PC-9 (cell line): ENCODE measurements around the gene CKAP2.

ENCODE experiments used
- CTCF ChIP-seq: fragments of 200-600 bp; sonication (generic); conservative IDR thresholded peaks from 2 replicates; pipeline ENCODE4 v1.6.1; 2017; ENCODE audit warnings: mixed run types, antibody characterized with exemption, mild to moderate bottlenecking, moderate library complexity
- EZH2 ChIP-seq: fragments of 200-600 bp; sonication (generic); IDR thresholded peaks from 2 replicates; pipeline ENCODE4 v1.8.0; 2017; ENCODE audit warnings: antibody characterized with exemption, low read depth

- TF ChIP-seq CTCF, result no peak
- TF ChIP-seq EZH2, result no peak
These were observed 36.2 kb upstream of the CKAP2 start for GRCh38 chr13:52419080-52419479.
